Brain microvascular endothelial cell (primary cell): Measurements from ENCODE around the gene THBD.

ENCODE experiments used
- DNase-seq: peaks from one replicate; pipeline ENCODE4 v3.0.0-alpha.2; 2020
- H3K27ac ChIP-seq: fragments of 250-450 bp; sonication (Bioruptor Pico); 2 replicates; pipeline ENCODE4 v1.5.1; 2020; ENCODE audit warnings: mild to moderate bottlenecking, moderate library complexity
- H3K27me3 ChIP-seq: fragments of 250-450 bp; sonication (Bioruptor Pico); replicated peaks from 2 replicates; pipeline ENCODE4 v1.5.1; 2020; ENCODE audit warnings: mild to moderate bottlenecking
- H3K36me3 ChIP-seq: fragments of 250-450 bp; sonication (Bioruptor Pico); replicated peaks from 2 replicates; pipeline ENCODE4 v1.5.1; 2020; ENCODE audit warnings: mild to moderate bottlenecking
- H3K4me3 ChIP-seq: 2 replicates; pipeline ENCODE4 v1.5.1; 2011; ENCODE audit warnings: low read depth, mild to moderate bottlenecking, control low read depth, low read length, moderate library complexity
- in situ Hi-C: cut with HindIII; loops from 2 replicates; pipeline ENCODE4 v1.10.0; 2017; ENCODE audit warnings: low sequenced_read_pairs, low pct_ligation_motif_present
- TF ChIP-seq, protein P1 (sequence below): IDR thresholded peaks from 2 replicates; pipeline ENCODE4 v1.5.1; 2011; ENCODE audit warnings: low read depth, mild to moderate bottlenecking, moderate library complexity, low read length, control low read depth, inconsistent platforms; ENCODE audit errors: missing control alignments

Gene THBD

DNA sequence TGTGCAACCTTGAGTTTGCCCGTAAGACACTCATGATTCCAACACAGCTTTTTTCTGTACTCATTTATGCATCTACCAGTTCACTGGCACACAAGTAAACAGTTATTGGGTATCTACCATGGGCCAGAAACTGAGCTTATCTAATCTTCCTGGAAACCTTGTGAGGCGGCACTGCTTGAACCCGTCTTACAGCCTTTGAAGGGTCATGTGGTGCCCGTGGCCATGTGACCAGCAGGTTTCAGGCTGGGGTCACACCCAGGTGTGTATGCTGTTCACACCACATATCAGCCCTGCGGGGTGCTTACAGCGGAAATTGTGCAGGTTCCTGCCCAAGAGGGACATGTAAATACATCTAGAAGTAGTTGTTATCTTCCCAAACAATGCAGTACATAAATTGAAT is 6.1 kb downstream of the THBD start:
- H3K27ac ChIP-seq, result no peak overlapping the region

DNA sequence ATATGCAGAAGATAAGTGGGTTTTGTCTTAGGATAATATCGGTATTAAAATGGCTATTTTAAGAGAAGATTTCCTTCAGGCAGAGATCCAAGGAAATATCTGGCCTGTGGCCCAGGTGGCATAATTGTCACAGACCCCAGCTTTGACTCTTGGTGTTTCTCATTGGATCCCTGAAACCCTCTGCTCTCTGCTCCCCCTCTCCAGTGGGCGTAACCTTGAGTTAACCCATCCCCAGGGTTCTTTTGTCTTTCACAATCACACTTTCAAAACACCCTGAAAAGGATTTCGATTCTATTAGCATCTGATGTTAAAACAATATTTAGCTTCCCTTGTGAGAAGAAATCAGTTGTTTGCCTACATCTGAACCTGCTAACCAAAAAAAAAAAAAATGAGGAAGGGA is 7.2 kb downstream of the THBD start:
- in situ Hi-C loops, result no loop called here
- TF ChIP-seq, protein P1, sequence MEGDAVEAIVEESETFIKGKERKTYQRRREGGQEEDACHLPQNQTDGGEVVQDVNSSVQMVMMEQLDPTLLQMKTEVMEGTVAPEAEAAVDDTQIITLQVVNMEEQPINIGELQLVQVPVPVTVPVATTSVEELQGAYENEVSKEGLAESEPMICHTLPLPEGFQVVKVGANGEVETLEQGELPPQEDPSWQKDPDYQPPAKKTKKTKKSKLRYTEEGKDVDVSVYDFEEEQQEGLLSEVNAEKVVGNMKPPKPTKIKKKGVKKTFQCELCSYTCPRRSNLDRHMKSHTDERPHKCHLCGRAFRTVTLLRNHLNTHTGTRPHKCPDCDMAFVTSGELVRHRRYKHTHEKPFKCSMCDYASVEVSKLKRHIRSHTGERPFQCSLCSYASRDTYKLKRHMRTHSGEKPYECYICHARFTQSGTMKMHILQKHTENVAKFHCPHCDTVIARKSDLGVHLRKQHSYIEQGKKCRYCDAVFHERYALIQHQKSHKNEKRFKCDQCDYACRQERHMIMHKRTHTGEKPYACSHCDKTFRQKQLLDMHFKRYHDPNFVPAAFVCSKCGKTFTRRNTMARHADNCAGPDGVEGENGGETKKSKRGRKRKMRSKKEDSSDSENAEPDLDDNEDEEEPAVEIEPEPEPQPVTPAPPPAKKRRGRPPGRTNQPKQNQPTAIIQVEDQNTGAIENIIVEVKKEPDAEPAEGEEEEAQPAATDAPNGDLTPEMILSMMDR, result no peak
- H3K27ac ChIP-seq, result no peak overlapping the region
- no peak for DNase-seq
- H3K36me3 ChIP-seq, result no peaks in the 10 kb centered on the region
- no peak overlapping the region for H3K4me3 ChIP-seq
- peaks cover 4% of the 10 kb centered on the region for H3K27me3 ChIP-seq

More for the DNA sequence above, 6.1 kb downstream of the THBD start:
- TF ChIP-seq, protein P1, result no peak
- no peaks in the 10 kb centered on the region for H3K27me3 ChIP-seq
- no peak overlapping the region for H3K4me3 ChIP-seq
- in situ Hi-C loops, result no loop called here
- DNase-seq, result no peak
- no peaks in the 10 kb centered on the region for H3K36me3 ChIP-seq

DNA sequence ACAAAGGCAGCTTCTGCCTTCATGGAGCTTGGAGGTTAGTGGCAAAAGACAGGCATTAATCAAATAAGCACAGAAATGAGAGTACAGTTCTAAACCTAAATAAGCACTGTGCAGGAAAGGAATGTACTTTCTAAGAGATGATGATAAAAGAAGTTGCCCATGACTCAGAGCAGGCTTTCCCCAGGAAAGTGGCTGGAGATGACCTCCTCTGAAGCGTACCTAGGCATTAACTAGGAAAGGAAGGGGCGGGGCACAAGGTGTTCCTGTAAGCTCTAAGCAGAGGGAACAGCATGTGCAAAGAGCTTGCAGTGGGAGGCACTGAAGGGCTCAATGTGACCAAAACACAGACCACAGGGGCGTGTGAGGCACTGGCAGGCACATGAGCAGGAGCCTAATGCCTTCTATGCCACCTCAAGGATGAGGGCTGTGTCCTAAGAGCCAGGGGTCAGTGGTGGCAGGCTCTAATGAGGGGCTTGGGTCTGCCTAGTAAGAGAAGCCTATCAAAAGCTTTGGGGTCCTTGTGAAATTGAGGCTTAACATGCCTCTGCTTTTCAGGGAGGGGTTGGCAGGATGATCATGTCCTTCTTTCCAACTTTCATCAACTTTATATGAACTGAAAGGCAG is 9.5 kb downstream of the THBD start:
- in situ Hi-C loops, result no loop called here
- peaks cover 23% of the 10 kb centered on the region for H3K27me3 ChIP-seq
- no peak for DNase-seq

DNA sequence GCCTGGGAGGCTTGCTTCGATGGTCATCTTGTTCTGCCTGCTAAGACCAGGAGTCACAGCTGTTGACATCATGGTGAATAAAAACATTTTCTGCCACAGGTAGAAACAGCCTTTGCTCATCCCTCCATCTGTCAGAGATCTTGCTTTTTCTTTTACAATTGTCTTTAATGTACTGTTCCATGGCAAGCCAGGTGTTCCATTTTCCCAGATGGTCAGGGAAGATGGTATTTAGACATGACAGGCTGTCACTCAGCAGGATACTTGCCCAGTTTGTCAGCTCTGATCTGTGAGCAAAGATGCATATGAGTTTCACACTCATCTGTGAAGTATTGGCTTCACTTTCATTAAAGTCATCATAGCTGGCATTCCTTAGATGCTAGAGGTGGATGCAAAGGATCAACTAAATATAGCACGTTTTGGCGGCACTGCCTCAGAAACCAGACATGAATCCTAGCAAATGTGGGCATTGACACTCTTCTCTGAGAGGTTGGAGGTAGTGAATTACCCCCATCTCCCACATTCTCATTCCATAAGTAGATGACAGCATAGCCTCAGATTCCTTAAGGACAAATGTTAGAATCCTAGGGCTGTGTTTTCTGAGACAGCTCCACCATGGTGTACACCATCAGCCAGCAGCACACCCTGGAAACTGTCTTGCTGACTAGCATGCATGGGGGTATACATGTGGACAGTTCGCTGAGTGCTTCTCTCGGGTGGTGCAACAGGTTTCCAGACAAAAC is 10.2 kb downstream of the THBD start:
- in situ Hi-C loops, result no loop called here
- no peak for DNase-seq
- Histone ChIP-seq H3K4me3 (no peak overlapping the region), H3K27me3 (peaks cover 26% of the 10 kb centered on the region), H3K27ac (no peak overlapping the region), H3K36me3 (no peaks in the 10 kb centered on the region)
- TF ChIP-seq, protein P1, result no peak

More for the DNA sequence above, 9.5 kb downstream of the THBD start:
- no peak overlapping the region for H3K4me3 ChIP-seq
- TF ChIP-seq, protein P1, result no peak
- no peak overlapping the region for H3K27ac ChIP-seq
- no peaks in the 10 kb centered on the region for H3K36me3 ChIP-seq

DNA sequence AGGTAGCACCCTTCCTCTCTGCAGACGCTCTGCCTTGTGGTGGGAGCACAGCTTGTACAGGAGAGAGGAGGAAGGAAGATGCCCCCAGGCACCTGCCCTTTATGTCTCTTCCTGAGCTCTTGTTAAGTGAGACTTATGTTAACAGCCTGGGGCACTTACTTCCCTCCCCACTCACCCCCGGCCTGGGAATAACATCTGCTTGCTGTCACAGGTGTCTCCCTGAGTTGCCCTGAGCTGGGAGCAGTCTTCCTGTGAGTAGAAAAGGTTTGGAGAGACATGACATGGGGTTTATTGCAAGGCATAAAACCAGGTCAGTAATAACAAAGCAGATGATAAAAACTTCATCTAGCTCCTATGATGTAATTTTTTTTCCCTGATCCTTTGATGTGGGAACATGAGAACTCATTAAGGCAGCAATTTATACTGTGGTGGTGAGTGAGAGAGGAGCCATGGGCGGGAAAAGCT is 12.4 kb downstream of the THBD start:
- no peak for DNase-seq
- Histone ChIP-seq H3K27ac (no peak overlapping the region), H3K36me3 (no peaks in the 10 kb centered on the region), H3K4me3 (no peak overlapping the region), H3K27me3 (peaks cover 28% of the 10 kb centered on the region)
- in situ Hi-C loops, result no loop called here
- TF ChIP-seq, protein P1, result no peak

DNA sequence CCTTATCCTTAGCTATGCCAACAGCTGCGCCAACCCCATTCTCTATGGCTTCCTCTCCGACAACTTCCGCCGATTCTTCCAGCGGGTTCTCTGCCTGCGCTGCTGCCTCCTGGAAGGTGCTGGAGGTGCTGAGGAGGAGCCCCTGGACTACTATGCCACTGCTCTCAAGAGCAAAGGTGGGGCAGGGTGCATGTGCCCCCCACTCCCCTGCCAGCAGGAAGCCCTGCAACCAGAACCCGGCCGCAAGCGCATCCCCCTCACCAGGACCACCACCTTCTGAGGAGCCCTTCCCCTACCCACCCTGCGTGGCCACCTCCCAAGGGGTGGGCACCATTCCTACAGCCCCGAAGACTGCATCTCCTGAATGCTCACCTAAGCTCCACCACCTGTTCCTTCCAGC is 13.1 kb downstream of the THBD start:
- Histone ChIP-seq H3K4me3 (no peak overlapping the region), H3K36me3 (no peaks in the 10 kb centered on the region), H3K27me3 (peaks cover 28% of the 10 kb centered on the region), H3K27ac (no peak overlapping the region)
- TF ChIP-seq, protein P1, result no peak
- in situ Hi-C loops, result no loop called here
- DNase-seq, result no peak
